ENCODE results near the gene FAR2. TPM values are rescaled to one million over a fixed set of nuclear protein-coding genes. Genes with fewer than 3 reads are reported as not detected.

The FAR2 gene
- total RNA-seq, 1 donor from 2014 or later = 3.4 TPM

- Histone ChIP-seq H3K27me3 (ENCODE audit: low read depth) (no peaks in the 10 kb centered on the region), H3K4me3 (no peak overlapping the region), H3K4me1 (peaks cover 15% of the 10 kb centered on the region), H3K36me3 (peaks cover 15% of the 10 kb centered on the region), H3K27ac (replicated peaks) (no peak overlapping the region), H3K9me3 (replicated peaks) (no peaks in the 10 kb centered on the region)
- intact Hi-C loops (cut with micrococcal nuclease) = no loop called here
- no peak for DNase-seq
- TF ChIP-seq, protein P1, sequence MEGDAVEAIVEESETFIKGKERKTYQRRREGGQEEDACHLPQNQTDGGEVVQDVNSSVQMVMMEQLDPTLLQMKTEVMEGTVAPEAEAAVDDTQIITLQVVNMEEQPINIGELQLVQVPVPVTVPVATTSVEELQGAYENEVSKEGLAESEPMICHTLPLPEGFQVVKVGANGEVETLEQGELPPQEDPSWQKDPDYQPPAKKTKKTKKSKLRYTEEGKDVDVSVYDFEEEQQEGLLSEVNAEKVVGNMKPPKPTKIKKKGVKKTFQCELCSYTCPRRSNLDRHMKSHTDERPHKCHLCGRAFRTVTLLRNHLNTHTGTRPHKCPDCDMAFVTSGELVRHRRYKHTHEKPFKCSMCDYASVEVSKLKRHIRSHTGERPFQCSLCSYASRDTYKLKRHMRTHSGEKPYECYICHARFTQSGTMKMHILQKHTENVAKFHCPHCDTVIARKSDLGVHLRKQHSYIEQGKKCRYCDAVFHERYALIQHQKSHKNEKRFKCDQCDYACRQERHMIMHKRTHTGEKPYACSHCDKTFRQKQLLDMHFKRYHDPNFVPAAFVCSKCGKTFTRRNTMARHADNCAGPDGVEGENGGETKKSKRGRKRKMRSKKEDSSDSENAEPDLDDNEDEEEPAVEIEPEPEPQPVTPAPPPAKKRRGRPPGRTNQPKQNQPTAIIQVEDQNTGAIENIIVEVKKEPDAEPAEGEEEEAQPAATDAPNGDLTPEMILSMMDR (IDR thresholded peaks at IDR 0.05; ENCODE audit: borderline replicate concordance) = no peak
Observed at GRCh38 chr12:29322157-29322556, 173.1 kb downstream of the FAR2 start.

- Histone ChIP-seq H3K27ac (replicated peaks) (no peak overlapping the region), H3K36me3 (no peaks in the 10 kb centered on the region), H3K4me3 (no peak overlapping the region), H3K9me3 (replicated peaks) (no peaks in the 10 kb centered on the region), H3K4me1 (no peaks in the 10 kb centered on the region), H3K27me3 (ENCODE audit: low read depth) (no peaks in the 10 kb centered on the region)
- TF ChIP-seq, protein P1 (IDR thresholded peaks at IDR 0.05; ENCODE audit: borderline replicate concordance) = no peak
- intact Hi-C loops (cut with micrococcal nuclease) = no loop called here
- no peak for DNase-seq
Observed at GRCh38 chr12:29329411-29329810, 180.3 kb downstream of the FAR2 start.

- TF ChIP-seq, protein P1 (IDR thresholded peaks at IDR 0.05; ENCODE audit: borderline replicate concordance) = no peak
- intact Hi-C loops (cut with micrococcal nuclease) = no loop called here
- Histone ChIP-seq H3K27ac (replicated peaks) (no peak overlapping the region), H3K9me3 (replicated peaks) (no peaks in the 10 kb centered on the region), H3K36me3 (peaks cover 7% of the 10 kb centered on the region), H3K4me3 (no peak overlapping the region), H3K4me1 (no peaks in the 10 kb centered on the region), H3K27me3 (ENCODE audit: low read depth) (no peaks in the 10 kb centered on the region)
- DNase-seq = no peak
Observed at GRCh38 chr12:29333178-29333577, 184.1 kb downstream of the FAR2 start.

DNA sequence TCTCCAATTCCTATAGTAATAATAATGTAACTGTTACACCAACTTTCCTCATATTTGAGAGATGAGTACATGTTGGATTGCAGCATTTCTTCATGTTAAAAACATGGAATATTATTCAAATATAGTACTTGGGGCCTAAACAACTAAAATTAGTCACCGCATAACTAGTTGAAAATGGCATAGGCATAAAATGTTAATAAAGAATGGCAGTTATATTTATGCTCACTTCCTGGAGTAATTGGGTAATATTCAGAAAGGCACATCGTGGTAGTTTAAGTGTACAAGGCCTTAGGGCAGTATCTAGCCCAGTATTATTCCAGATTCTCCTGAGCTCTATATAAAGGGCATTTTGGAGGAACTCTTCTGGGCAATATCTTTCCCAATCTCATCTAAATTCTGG, 185.9 kb downstream of the FAR2 start:
- DNase-seq = no peak
- Histone ChIP-seq H3K4me1 (no peaks in the 10 kb centered on the region), H3K36me3 (peaks cover 22% of the 10 kb centered on the region), H3K4me3 (no peak overlapping the region), H3K9me3 (replicated peaks) (no peaks in the 10 kb centered on the region), H3K27ac (replicated peaks) (no peak overlapping the region), H3K27me3 (ENCODE audit: low read depth) (no peaks in the 10 kb centered on the region)
- intact Hi-C loops (cut with micrococcal nuclease) = no loop called here
- TF ChIP-seq, protein P1 (IDR thresholded peaks at IDR 0.05; ENCODE audit: borderline replicate concordance) = no peak

DNA sequence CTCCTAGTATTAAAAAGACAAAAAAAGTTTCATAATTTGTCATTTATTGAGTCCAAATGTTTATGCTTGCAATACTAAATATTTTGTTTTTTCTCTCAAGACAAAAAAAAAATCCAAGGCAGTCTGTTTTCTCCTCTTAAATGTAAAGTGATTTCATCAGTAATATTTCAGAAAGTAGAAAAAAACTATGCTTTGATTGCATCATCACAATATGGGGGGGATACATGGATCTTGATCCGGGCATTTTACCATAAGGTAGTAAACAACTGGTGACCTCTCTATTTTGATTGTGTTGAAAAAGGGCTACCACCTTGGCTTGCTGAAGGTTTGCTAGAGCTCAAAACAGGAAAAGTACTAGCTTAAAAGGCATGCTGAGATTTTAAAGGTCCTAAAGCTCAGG, 188.2 kb downstream of the FAR2 start:
- Histone ChIP-seq H3K4me3 (no peak overlapping the region), H3K36me3 (peaks cover 39% of the 10 kb centered on the region), H3K9me3 (replicated peaks) (no peaks in the 10 kb centered on the region), H3K27ac (replicated peaks) (no peak overlapping the region), H3K27me3 (ENCODE audit: low read depth) (no peaks in the 10 kb centered on the region), H3K4me1 (no peaks in the 10 kb centered on the region)
- DNase-seq = no peak
- intact Hi-C loops (cut with micrococcal nuclease) = no loop called here
- TF ChIP-seq, protein P1 (IDR thresholded peaks at IDR 0.05; ENCODE audit: borderline replicate concordance) = no peak

All from left ventricle myocardium inferior (tissue), 1 donor.